ENCODE results near the gene HECTD2.

DNA sequence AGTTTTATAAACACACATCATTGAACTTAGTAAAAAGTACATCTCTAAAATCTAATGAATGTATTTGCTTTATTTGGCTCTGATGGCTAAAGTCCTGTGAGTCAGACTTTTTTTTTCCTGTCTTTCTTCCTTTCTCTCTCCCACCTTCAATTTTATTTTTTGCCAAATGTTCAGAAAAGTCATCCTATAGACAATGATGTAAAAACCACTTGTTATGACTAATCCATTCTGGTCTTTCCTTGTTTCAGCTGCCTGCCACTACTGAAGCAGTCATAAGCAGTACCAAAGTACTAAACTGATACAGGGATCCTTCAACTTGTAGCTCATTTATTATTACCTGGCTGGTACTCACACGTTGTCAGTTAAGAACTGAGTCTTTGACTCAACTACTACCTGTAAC, 23.9 kb downstream of the HECTD2 start:
- TF ChIP-seq, protein P1, sequence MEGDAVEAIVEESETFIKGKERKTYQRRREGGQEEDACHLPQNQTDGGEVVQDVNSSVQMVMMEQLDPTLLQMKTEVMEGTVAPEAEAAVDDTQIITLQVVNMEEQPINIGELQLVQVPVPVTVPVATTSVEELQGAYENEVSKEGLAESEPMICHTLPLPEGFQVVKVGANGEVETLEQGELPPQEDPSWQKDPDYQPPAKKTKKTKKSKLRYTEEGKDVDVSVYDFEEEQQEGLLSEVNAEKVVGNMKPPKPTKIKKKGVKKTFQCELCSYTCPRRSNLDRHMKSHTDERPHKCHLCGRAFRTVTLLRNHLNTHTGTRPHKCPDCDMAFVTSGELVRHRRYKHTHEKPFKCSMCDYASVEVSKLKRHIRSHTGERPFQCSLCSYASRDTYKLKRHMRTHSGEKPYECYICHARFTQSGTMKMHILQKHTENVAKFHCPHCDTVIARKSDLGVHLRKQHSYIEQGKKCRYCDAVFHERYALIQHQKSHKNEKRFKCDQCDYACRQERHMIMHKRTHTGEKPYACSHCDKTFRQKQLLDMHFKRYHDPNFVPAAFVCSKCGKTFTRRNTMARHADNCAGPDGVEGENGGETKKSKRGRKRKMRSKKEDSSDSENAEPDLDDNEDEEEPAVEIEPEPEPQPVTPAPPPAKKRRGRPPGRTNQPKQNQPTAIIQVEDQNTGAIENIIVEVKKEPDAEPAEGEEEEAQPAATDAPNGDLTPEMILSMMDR (IDR thresholded peaks at IDR 0.05) = no peak
- TF ChIP-seq ZFX (IDR thresholded peaks at IDR 0.05; ENCODE audit: borderline replicate concordance) = no peak
